Middle frontal gyrus (tissue), 1 donor: Measurements from ENCODE around the gene PECR.

ENCODE experiments used
- DNase-seq: peaks from one replicate; pipeline ENCODE4 v3.0.0-alpha.2; 2015; ENCODE audit warnings: low spot score; ENCODE audit errors: extremely low spot score

Gene PECR

DNA sequence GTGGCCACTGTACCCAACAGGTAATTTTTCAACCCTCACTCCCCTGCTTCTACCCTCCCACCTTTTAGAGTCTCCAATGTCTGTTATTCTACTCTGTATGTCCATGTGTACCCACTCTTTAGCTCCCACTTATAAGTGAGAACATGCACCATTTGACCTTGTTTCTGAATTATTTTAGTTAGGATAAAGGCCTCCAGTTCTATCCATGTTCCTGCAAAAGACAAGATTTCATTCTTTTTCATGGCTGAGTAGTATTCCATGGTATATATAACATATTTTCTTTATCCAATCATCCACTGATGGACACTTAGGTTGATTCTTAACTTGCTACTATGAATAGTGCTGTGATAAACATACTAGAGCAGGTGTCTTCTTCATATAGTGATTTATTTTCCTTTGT lies 9.1 kb downstream of the PECR start:
- no peak for DNase-seq

DNA sequence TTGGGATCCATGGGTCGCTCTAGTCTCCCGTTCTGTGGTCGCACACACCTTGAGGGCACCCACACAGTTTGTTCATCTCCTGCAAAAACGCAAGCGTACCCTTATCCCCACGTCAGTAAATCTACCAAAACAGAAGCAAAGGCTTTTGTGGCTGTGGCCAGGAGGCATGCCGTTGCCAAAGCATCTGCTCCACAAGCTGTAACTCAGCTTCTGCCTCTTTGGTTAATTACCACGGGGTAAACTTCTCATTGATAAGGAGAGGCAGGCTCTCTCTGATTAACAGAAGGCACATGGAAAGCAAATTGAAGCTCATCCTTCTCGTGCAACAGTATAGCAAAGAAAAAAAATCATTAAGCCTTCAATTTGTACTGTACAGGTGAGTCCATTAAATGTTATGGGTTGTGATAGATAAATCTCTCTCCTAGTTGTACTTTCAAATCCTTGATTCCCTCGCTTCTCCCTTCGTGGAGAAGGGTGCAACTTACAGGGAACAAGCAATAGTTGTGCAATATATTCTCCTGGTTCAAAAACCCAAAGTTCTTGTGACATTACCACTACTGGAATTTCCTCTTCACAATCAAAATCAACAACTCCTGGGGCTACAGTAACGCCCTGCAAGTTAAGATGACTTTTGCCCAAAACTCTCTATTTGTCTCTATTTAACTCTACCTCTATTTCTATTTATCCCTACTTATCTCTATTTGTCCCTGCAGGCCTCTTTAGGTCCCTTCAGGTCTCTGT lies 10.3 kb downstream of the PECR start:
- DNase-seq: no peak

DNA sequence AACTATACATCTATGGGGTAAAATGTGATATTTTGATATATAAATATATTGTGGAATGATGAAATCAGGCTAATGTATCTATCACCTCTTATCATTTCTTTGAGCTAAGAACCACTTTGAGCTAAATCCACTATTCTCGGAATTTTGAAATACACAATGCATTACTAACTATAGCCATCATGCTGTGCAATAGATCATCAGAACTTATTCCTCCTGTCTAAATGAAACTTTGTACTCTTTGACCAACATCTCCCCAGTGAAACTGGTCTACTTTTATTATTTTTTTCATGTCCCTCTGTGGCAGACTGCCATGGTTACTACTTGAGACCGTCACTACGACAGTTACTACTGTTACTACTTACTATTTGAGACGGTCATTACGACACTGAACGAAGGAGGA lies 11.4 kb downstream of the PECR start:
- DNase-seq: no peak

DNA sequence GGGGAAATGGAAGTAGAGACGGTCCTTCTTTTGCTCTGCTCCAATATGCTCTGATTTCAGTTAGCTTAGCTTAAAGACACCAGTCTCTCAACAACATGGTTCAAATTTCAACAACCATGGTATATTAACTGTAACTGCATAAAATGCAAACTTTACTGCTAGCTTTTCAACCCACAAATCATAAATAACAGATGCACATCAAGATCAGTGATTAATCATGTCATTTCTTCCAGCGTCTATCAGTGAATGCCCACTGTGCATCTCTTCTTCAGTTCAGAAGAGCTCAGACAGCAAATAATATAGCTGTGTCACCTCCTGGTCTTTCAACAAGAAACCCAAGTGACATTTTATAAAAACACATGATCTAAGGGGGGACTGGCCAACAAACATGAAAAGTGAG lies 12.6 kb downstream of the PECR start:
- DNase-seq: no peak

DNA sequence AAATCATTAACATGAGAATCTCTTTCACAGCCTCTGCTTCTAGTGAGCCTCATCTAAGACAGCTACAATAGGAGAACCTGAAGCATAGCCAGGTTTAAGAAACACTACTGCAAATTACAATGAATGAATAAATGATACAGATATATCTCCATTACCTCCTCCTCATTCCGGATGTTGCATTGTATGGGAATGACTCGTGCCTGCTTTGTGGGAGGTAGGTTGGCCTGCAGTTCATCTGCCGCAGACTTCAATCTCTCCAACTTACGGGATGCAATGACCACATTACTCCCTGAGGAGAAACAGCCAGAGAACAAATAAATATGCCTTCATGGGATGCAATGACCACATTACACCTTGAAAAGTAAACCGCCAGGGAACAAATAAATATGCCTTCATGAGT lies 15.4 kb downstream of the PECR start:
- DNase-seq: no peak

DNA sequence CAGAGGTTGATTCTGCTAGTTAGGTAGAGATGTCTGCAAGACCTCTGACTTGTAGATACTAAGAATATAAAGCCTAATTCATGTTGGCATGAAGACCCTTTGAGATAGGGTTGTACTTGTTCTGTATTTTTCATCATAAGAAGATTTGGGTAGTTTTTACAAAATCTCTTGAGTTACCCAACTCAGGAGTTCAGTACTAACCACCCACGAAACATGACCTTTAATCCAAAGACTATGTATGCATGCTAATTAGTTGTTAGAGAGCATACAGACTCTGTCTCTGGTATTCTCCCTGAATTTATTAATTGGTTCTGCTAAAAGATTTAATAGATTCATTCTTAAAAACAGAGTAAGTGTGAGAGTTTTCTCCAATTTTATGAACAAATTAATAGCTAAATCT lies 16.9 kb downstream of the PECR start:
- DNase-seq: no peak

DNA sequence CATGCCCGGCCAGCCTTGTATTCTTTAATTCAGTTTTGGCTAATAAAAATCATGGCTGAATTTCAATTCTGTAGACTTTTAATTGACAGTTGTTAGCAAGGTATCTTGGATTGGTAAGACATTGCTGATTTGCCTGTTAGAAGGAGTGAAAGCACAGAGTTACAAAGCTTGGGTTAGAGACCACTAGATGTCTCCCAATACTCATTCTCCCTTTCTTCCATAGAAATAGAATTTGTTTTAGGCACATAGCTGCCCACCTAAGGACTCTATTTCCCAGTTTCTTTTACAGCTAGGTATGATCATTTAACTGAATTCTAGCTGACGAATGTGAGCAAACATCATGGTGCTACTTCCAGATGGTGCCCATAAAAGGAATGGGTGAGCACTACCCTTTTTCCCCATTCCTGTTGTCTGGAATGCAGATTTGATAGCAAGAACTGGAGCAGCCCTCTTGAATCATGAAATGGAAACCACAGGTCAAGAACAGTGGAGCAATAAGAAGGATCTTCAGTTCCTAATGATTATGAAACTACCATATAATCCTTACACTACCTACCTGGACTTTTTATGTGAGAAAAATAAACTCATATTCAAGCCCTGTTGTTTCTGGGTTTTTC lies 17.5 kb downstream of the PECR start:
- no peak for DNase-seq

DNA sequence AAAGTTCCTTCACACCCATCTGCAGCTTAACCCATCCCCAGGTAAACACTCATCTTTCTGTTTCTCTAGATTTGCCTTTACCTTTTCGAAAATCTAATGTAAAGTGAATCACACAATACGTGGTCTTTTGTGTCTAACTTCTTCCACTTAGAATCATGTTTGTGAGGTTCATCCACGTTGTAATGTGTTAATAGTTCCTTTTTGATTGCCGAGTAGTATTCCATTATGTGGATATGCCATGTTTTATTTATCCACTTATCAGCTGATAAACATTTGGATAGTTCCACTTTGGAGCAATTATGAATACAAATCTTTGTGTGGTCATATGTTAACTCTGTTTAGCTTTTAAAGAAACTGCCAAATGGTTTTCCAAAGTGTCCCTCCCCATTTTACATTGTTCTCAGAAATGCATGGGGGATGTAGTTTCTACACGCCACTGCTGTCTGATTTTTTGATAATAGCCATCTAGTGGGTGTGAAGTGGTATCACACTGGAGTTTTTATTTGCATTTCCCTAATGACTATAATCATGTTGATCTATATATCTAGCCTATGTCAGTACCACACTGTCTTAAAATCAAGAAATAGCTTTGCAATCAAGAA lies 22.3 kb downstream of the PECR start:
- no peak for DNase-seq

DNA sequence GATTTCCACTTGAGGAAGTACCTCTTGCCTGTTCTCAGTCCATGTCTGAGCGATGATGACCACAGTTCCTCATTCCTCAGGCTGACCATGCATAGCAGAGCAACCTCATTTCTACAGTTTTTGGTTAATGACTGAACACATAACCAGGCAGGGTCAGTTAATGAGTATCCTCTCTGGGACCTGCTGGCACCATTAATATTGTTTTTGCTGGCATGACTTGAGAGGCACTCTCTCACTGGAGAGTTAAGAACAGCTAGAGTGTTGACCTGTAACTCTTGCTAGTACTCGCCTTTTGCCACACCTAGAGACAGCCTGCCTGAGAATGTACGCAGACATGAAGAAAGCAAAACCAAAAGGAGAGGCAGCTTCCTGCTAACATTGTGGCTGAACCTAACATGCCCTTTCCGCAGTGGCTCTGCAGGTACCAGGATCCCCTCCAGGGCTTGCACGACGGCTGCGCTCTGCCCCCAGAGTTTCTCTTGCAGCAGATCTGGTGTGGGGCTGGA lies 23.9 kb downstream of the PECR start:
- DNase-seq: no peak

DNA sequence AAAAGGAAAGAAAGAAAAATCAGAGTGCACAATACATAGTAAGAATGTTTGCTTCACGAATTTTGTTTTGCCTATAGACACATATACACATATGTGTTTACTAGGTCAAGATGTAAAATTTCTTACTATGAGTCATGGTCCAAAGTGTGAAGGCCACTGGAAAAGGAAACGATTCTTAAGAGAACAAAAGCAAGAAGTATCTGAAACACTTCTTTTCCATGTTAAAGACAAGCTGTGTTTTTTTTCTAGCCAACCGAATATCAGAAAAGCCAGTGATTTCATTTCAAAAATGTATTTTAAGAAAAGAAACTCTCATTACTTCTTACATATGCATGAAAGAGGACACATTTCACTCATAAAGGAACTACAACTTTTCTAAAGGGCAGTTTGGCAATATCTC lies 24.9 kb downstream of the PECR start:
- DNase-seq: no peak

DNA sequence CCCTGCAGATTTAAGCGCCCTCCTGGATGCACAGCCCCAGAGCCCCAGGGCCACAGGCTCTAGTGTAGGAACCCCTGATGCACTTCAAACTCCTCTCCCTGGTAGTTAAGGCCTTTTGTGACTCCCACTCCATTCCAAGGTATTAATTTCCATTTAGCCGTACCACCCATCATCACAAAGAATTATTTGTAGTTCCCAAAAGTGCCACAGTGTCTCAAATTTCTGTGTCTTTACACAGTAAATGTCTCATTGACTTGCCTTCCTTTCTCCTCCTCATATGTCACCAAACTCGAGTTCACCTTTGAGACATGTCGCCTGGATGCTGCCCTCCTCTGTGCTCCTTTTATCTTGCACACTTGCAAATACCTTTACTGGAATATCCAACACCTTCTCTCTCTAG lies 25.9 kb downstream of the PECR start:
- DNase-seq: no peak

DNA sequence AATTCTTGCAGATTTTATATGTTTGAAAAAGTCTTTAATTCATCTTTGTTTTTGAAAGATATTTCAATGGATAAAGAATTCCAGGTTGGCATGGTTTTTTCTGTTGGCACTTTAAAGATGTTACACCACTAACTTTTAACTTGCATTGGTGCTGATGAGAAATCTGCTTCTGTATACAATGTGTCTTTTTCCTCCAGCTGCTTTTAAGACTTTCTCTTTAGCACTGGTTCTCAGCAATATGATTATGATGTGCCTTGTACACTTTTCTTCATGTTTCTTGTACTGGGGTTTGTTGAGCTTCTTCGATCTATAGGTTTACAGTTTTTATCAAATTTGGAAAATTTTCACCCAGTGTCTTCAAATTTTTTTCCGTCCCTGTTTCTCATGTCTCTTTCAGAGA lies 29.2 kb downstream of the PECR start:
- no peak for DNase-seq

DNA sequence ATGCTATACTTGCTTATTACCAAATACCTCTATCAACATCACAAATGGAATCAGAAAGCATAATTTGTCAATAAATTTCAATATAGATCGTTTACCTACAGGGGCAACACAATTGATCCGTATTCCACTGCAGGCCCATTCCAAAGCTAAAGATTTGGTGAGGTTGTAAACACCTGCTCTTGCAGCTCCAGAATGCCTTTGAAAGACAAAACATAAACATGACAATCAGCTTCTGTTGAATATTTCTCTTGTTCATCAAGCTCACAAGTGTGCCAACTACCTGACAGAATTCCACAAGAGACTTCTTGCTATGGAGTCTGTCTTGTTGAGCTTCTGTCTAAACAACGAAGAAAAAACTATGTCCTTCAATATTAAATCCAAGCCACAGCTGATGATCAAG lies 30.3 kb downstream of the PECR start:
- DNase-seq: no peak

DNA sequence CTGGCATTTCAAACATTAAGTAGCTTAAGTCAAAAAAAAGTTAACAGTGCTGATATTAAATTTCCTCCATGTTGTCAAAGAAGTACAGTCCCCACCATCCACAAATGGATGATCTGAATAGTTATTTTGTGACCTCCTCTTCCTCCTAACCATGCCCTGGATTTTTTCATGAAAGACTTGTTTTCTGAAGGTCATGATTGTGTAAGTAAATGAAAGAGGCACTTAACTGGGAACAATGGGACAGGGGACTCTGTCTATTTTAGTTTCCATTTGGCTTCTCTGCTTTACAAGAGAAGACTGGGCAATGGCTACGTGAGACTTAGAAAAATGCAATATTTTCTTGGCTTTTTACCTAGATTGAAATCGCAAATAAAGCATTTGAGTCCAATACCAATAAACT lies 32.2 kb downstream of the PECR start:
- no peak for DNase-seq

DNA sequence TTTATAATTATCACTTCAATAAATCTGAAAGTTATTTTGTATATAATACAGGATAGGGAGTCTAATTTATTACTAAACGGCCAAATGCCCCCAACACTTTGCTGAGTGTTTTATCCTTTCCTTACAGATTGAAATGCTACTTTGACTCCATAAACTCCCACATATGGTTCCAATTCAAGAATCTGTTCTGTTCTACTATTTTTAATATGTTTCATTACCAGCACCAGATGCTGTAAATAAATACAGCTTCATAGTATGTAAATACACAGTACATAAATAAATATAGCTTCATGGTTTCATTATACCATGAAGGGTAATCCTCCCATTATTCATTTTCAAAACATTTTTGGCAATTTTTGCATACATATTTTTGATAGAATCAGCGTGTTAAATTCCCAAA lies 34.2 kb downstream of the PECR start:
- no peak for DNase-seq

DNA sequence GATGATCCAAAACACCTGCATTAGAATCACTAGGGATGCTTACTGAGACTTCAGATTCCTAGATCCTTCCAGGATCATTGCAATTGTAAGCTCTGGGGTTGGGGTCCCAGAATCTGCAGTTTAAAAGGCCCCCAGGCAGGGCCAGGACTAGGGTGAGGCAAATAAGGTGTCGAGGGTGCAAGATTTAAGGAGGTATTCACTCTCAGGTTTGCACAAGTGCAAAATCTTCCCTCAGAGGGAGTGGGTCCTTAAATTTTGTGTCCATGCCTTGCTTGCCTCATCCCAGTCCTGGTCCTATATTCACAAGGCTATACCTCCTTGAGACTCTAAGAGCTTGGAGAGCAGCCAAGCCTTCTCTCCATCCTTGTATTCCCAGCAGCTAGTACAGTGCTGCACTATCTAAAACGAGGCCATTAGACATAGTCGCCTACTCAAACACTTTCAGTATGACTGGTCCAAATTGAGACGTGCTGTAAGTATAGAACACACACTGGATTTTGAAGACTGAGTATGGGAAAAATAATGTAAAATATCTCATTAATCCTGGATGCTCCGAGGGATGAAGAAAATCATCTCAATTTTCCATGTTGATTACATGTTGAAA lies 36.6 kb downstream of the PECR start:
- DNase-seq: no peak

DNA sequence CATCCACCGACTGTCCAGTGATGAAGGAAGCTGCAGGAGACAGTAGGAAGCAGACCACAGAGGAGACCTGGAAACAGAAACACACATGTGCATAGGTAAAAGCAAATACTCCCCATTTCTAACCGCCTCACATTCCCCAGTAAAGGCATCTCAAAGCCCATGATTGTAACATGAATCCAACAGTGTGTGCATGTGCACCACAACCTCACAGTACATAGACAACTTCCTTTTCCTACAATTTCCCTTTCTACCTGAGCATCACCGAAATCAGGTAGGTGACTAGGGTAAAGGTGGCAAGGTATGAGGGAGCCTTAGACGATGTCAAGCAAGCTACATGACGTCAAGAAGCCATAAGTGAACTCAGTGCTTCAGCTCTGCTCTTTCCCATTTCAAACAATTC lies 37.7 kb downstream of the PECR start:
- no peak for DNase-seq

DNA sequence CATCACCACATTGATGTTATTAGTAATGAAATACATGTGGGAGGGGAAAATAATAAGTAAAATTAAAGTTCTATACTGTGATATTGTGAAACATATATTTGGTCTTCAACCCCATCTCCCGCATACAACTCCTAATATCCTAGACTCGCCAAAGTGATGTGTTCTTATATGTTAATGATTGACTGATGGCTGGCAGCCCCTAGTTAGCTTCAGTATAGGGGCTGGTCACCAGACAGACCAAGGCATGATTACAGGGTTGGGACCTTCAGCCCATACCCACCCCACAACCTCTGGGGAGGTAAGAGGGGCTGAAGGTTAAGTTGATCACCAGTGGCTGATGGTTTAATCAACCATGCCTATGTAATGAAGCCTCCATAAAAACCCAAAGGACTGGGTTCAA lies 40.2 kb downstream of the PECR start:
- DNase-seq: no peak

DNA sequence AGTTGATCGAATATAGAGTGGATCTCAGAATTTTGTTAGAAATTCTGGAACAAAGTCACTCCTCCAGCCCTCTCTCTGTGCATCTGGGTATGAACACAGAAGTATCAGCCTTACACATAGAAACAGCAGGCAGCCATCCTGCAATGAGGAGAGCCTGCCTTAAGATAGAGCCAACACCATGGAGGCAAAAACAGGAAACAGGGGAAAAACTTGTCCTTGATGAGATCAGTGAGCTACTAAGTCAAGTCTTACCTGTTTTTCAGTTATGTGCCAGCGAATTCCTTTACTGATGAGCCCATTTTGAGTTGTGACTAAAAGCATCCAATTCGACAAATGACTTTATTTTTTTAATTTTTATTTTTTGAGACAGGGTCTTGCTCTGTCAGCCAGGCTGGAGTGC lies 41.7 kb downstream of the PECR start:
- DNase-seq: no peak

DNA sequence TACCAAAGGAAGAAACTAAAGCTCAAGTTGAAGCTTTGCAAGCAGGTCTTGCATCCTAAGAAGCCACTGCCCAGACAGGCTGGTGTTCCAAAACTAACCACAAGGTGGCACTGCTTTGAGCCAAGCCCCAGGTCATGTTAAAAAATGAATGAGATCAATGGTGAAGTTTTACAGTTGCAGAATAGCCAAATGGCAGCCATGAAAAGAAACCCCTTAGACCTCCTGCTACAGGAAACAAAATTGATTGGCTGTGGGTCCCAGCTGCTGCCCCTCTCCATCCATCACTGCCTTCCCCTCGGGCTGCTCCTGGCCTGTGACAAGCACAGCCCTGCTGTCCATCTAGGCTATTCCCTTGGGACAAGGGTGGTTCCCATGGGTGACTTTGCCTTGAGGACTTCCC lies 47.5 kb downstream of the PECR start:
- no peak for DNase-seq

DNA sequence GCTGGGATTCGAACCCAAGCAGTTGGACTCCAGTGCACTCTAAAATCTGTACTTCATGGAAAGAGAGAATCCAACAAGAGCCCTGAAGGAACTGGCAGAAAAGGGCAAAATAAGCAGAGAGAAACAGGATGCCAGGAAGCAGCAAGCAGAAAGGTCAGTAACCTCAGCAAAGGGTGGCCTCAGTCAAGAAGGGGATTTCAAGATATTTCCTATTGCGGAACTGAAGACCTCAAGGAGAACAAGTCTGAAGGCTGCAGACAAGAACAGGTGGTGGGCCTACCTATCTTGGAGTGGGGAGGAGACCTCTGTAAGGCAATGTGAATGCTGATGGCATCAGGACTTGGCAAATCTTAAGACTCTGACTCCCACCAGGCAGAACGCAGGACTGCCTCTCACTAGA lies 48.2 kb downstream of the PECR start:
- DNase-seq: no peak

DNA sequence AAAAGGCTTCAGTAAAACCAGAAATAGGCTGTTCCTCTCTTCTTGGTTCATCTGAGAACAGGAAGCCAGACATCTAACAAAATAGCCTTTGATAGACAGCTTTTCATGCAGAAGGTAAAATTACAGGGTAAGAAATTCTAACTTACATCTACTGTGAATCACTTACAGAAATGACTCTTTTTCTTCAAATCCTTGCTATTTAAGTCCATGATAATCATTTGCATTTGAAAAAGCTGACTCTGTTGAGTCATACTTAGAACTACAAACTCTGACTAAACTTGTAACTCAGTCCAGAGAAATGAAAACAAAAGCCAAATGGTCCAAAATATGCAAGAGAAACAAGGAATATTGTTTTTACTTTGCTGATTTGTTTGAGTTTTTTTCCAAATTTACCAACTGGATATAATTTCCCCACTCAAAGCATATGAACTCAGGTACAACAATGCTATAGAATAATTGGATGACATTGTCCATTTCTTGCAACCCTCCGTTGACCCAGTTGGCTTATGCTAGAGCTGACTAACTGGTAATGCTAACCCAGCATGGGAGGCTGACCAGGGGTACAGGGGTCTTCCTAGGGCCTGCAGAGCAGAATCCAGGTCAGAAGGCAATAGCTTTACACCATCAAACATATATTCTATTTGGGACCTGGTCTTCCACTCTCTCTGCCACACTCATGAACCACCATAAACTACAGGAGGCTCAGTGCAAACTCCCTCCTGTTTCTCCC lies 49.5 kb downstream of the PECR start:
- DNase-seq: peak; percentile 44
